Measurements from ENCODE around the gene KCNMA1.

The KCNMA1 gene

GRCh38 chr10:77204171-77204570 lies 433.4 kb downstream of the KCNMA1 start:
- in situ Hi-C loops (cut with MboI; ENCODE audit: low sequenced_read_pairs) = no loop called here

GRCh38 chr10:77202857-77203256 lies 434.8 kb downstream of the KCNMA1 start:
- in situ Hi-C loops (cut with MboI; ENCODE audit: low sequenced_read_pairs) = no loop called here

- in situ Hi-C loops (cut with MboI; ENCODE audit: low sequenced_read_pairs) = no loop called here
These were observed 436.2 kb downstream of the KCNMA1 start for GRCh38 chr10:77201135-77202106.

- in situ Hi-C loops (cut with MboI; ENCODE audit: low sequenced_read_pairs) = no loop called here
These were observed 440.1 kb downstream of the KCNMA1 start for GRCh38 chr10:77197544-77197943.

GRCh38 chr10:77196614-77197013 lies 441.0 kb downstream of the KCNMA1 start:
- in situ Hi-C loops (cut with MboI; ENCODE audit: low sequenced_read_pairs) = no loop called here

- in situ Hi-C loops (cut with MboI; ENCODE audit: low sequenced_read_pairs) = no loop called here
These were observed 442.5 kb downstream of the KCNMA1 start for GRCh38 chr10:77195101-77195500.

GRCh38 chr10:77193001-77193400 lies 444.6 kb downstream of the KCNMA1 start:
- in situ Hi-C loops (cut with MboI; ENCODE audit: low sequenced_read_pairs) = no loop called here

GRCh38 chr10:77192402-77192801 lies 445.2 kb downstream of the KCNMA1 start:
- in situ Hi-C loops (cut with MboI; ENCODE audit: low sequenced_read_pairs) = no loop called here

GRCh38 chr10:77191324-77192049 lies 446.1 kb downstream of the KCNMA1 start:
- in situ Hi-C loops (cut with MboI; ENCODE audit: low sequenced_read_pairs) = no loop called here

GRCh38 chr10:77190291-77190690 lies 447.3 kb downstream of the KCNMA1 start:
- in situ Hi-C loops (cut with MboI; ENCODE audit: low sequenced_read_pairs) = no loop called here

- in situ Hi-C loops (cut with MboI; ENCODE audit: low sequenced_read_pairs) = no loop called here
These were observed 448.1 kb downstream of the KCNMA1 start for GRCh38 chr10:77189520-77189919.

- in situ Hi-C loops (cut with MboI; ENCODE audit: low sequenced_read_pairs) = no loop called here
These were observed 448.5 kb downstream of the KCNMA1 start for GRCh38 chr10:77189075-77189474.

- in situ Hi-C loops (cut with MboI; ENCODE audit: low sequenced_read_pairs) = no loop called here
These were observed 449.1 kb downstream of the KCNMA1 start for GRCh38 chr10:77188521-77188920.

GRCh38 chr10:77188000-77188395 lies 449.6 kb downstream of the KCNMA1 start:
- in situ Hi-C loops (cut with MboI; ENCODE audit: low sequenced_read_pairs) = no loop called here

- in situ Hi-C loops (cut with MboI; ENCODE audit: low sequenced_read_pairs) = no loop called here
These were observed 450.1 kb downstream of the KCNMA1 start for GRCh38 chr10:77187376-77187999.

GRCh38 chr10:77186936-77187335 lies 450.7 kb downstream of the KCNMA1 start:
- in situ Hi-C loops (cut with MboI; ENCODE audit: low sequenced_read_pairs) = no loop called here

- in situ Hi-C loops (cut with MboI; ENCODE audit: low sequenced_read_pairs) = no loop called here
These were observed 451.9 kb downstream of the KCNMA1 start for GRCh38 chr10:77185696-77186095.

GRCh38 chr10:77182803-77183202 lies 454.8 kb downstream of the KCNMA1 start:
- in situ Hi-C loops (cut with MboI; ENCODE audit: low sequenced_read_pairs) = no loop called here

- in situ Hi-C loops (cut with MboI; ENCODE audit: low sequenced_read_pairs) = no loop called here
These were observed 456.8 kb downstream of the KCNMA1 start for GRCh38 chr10:77180794-77181193.

- in situ Hi-C loops (cut with MboI; ENCODE audit: low sequenced_read_pairs) = no loop called here
These were observed 457.5 kb downstream of the KCNMA1 start for GRCh38 chr10:77180104-77180503.

GRCh38 chr10:77179015-77179695 lies 458.5 kb downstream of the KCNMA1 start:
- in situ Hi-C loops (cut with MboI; ENCODE audit: low sequenced_read_pairs) = no loop called here

Measured in HL-60/S4 treated with retinoic acid at 250 ng/mL for 4 days and 3 days (cell line).